GM18502 (cell line): ENCODE results near the gene KIF3A.
A peak's percentile ranks its signal among the peaks of the same experiment; 100 is the strongest.

Experiments used
- ATAC-seq: cut with Tn5 transposase; IDR thresholded peaks from one replicate; pipeline ENCODE4 v1.9.1; 2021; ENCODE audit warnings: mild to moderate bottlenecking; ENCODE audit not compliant: unreplicated experiment, poor library complexity

The KIF3A gene

GRCh38 chr5:132680780-132681475, 56.4 kb downstream of the KIF3A start:
- no peak for ATAC-seq

GRCh38 chr5:132679717-132680380, 57.5 kb downstream of the KIF3A start:
- ATAC-seq: no peak

- ATAC-seq: no peak
These were observed 58.2 kb downstream of the KIF3A start for GRCh38 chr5:132679166-132679565.

GRCh38 chr5:132678735-132679134, 58.6 kb downstream of the KIF3A start:
- no peak for ATAC-seq

- no peak for ATAC-seq
These were observed 59.5 kb downstream of the KIF3A start for GRCh38 chr5:132677682-132678400.

- no peak for ATAC-seq
These were observed 60.2 kb downstream of the KIF3A start for GRCh38 chr5:132677191-132677590.

GRCh38 chr5:132675936-132676689, 61.2 kb downstream of the KIF3A start:
- ATAC-seq: no peak

GRCh38 chr5:132674671-132675506, 62.5 kb downstream of the KIF3A start:
- peak; percentile 83 for ATAC-seq

GRCh38 chr5:132673939-132674630, 63.3 kb downstream of the KIF3A start, which contains the start of gene IL4:
IL4 (plus strand) TSS chr5:132673989; CDS start chr5:132674051, 62 bp downstream.
- ATAC-seq: no peak

GRCh38 chr5:132673488-132673887, 63.9 kb downstream of the KIF3A start:
- no peak for ATAC-seq

- ATAC-seq: no peak
These were observed 66.3 kb downstream of the KIF3A start for GRCh38 chr5:132671000-132671399.

GRCh38 chr5:132669966-132670882, 67.1 kb downstream of the KIF3A start:
- no peak for ATAC-seq

- no peak for ATAC-seq
These were observed 67.9 kb downstream of the KIF3A start for GRCh38 chr5:132669455-132669820.

- no peak for ATAC-seq
These were observed 68.5 kb downstream of the KIF3A start for GRCh38 chr5:132668706-132669454.

- ATAC-seq: no peak
These were observed 69.3 kb downstream of the KIF3A start for GRCh38 chr5:132667761-132668705.

GRCh38 chr5:132667309-132667708, 70.0 kb downstream of the KIF3A start:
- no peak for ATAC-seq
